GM19239 (cell line): ENCODE data around the gene AGPAT4.
A peak's percentile ranks its signal among the peaks of the same experiment; 100 is the strongest.

ENCODE experiments used
- DNase-seq: peaks from one replicate; pipeline ENCODE4 v3.0.0; 2011; ENCODE audit warnings: low spot score; ENCODE audit not compliant: insufficient read length
- FAIRE-seq: peaks from 2 replicates; lab custom pipeline; 2011; peaks lifted over from hg19 to GRCh38; lab: Jason Lieb, UNC

Gene AGPAT4

DNA sequence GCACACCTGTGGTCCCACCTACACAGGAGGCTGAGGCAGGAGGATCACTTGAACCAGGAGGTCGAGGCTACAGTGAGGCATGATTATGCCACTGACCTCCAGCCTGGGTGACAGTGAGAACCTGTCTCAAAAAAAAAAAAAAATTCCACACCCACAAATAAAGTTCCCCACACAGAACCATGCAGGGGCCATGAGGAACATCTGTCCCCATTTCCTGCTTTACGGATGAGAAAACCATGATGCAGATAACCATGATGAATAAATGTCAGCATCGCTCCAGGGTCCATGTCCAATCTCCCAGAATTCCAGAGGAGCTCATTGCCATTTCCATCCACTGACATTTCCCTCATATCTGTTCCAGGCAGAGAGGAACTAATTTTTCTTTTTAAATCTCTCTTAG is 16.9 kb upstream of the AGPAT4 start:
- DNase-seq = no peak
- FAIRE-seq = no peak

DNA sequence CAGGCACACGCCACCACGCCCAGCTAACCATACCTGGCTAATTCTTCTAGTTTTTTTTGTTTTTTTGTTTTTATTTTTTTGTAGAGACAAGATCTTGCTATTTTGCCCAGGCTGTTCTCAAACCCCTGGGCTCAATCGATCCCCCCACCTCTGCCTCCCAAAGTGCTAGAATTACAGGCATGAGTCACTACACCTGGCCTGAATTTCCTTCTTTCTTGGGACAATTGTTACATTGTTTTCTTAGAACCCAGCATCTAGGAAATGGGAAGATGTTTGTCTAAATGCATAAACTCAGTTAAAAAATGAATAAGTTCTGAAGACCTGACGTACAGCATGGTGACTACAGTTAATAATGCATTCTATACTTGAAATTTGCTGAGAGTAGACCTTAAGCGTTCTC is 10.8 kb upstream of the AGPAT4 start:
- DNase-seq (no peak), FAIRE-seq (no peak)

DNA sequence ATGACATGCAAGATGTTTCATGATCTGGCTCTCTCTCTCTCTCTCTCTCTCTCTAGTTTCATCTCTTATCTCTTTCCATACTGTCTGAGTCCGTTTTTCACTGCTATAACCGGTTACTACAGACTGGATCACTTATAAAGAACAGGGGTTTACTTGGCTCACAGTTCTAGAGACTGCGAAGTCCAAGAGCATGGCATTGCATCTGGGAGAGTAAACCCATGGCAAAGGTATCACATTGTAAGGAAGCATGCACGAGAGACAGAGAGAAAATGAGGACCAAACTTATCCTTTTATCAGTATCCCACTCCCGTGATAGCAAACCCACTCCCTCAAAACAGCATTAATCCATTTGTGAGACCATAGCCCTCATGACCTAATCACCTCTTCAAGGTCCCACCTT is 7.2 kb upstream of the AGPAT4 start:
- DNase-seq (no peak), FAIRE-seq (no peak)

DNA sequence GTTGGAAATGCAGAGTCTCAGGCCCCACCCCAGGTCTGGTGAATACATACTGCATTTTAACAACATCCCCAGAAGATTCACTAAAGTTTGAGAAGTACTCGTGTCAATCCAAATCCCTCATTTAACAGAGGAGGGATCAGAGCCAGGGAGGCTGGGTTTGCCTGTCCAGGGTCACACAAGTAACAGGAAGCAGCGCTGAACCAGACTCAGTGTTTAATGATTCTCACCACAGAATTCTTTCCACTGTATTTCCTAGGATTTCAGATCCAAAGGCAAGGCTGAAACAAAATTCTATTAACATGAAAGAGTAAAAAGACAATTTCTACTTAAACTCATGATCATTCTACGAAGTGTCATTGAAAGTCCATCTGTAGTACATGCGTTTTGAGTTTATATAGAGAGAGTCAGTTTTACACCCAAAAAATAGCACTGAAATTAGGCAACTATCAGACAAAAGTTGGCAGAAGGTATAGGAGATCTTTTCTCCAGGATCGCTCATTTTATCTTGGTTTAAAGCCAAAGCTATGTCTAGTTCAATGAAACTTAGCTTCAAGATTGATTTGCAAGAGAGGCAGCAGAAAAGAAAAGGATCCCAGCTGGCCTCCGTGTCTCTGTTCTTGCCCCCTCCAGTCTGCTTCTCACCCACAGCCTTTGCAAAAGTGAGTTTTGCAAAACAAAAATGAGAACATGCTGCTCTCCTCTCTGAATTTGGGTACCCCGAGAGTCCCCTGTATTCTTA is 6.0 kb upstream of the AGPAT4 start:
- FAIRE-seq (no peak), DNase-seq (no peak)

GRCh38 chr6:161276605-161277155 is 2.8 kb upstream of the AGPAT4 start:
- DNase-seq (no peak), FAIRE-seq (no peak)

DNA sequence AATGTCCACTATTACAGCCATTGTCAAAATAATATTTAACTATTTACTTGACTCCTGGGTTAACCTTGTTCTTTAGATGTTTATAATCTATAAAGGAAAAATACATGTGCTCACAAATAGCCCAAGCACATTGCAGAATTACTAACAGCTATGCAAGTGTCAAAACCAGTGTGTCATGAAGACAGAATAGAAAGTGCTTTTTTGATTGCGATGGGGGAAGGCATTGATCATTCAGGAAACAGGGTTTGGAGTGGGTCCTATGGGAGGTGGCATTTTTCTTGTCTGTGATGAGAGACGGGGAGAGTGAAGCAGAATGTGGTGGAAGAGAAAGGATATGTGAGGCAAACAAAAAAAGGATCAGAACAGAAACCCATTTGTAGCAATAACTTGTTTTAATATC is 1.0 kb upstream of the AGPAT4 start:
- FAIRE-seq (no peak), DNase-seq (no peak)

DNA sequence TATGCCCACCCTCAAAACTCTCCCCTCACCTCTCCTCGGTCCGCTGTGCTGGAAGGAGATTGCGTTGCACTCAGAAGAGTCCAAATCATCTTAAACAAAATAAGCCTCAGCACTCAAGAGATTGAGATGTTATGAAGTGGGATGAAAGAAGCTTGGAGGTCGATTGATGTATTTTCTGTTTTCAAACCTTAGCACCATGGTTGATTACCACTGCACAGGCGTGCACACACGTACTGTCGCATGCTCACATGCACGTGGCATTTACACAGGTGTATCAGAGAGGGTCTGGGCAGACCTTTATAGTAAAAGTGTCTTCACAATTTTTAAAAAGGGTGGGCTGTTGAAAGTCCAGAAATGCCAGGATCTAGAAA is 612 bp upstream of the AGPAT4 start:
- no peak for DNase-seq
- FAIRE-seq = no peak

- no peak for DNase-seq
- no peak for FAIRE-seq
Observed at GRCh38 chr6:161273274-161273751, 548 bp downstream of the AGPAT4 start.

DNA sequence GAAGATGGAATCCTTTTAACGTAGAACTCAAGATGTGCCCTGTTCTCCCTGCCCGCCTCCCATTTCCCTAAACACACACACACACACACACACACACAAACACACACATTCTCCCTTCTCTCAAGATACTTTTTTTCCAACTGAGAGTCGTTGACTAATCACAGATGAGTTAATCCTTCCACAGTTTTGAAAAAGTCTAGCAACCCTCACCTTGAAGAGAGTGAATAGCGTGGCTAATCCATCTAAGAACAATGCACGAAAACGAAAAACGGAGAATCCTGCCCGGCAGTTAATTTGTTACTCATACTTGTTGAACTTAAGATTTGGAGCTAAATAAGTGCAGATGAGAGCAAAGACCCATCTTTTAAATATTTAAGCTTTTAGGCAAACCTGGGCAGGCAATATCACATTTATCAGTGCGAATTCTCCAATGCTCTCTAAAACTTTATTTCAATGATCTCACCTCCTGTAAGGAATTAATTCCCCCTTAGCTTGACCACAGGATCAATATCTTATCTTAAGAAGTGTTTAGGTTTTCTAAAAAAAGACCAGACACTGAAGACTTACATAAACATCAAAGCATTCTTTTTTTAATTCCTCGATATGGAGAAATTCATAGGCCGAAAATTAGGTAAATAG is 1.1 kb downstream of the AGPAT4 start:
- FAIRE-seq (peak; percentile 56), DNase-seq (no peak)

DNA sequence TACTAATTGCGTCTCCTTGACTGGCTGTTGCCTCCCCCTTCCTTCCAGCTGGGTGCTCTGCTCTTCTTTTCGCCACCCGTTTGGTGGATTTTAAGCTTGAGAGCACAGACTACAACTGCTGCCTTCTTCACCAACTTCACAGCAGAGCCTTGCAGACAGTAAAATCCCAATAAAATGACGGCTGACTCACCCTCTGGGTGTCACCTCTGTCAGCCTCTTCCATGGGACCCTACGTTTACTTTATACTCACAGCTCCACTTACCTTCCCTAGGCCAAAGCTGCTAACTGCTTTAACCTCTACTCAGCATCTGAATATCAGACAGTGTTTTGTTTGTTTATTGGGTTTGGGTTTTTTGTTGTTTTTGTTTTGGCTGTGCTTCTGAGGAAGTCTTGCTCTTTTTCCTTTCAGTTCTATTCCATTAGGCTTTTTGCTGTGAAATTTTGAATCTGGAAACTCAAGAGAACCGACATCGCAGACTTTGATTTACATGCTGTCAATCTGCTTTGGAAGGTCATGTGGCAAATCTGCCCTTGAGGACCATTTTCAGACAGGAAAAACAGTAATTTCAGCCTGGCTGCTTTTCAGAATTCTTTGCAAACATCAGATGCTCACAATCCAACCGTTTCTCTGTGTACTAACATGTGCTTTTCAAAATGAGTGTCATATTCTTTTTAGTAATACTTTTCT is 2.4 kb downstream of the AGPAT4 start:
- DNase-seq (no peak), FAIRE-seq (no peak)

GRCh38 chr6:161270116-161270515 is 3.7 kb downstream of the AGPAT4 start:
- no peak for FAIRE-seq
- no peak for DNase-seq

- DNase-seq (no peak), FAIRE-seq (no peak)
Observed at GRCh38 chr6:161269310-161269709, 4.6 kb downstream of the AGPAT4 start.

GRCh38 chr6:161268531-161269210 is 5.2 kb downstream of the AGPAT4 start:
- no peak for FAIRE-seq
- no peak for DNase-seq

GRCh38 chr6:161266513-161267230 is 7.2 kb downstream of the AGPAT4 start:
- DNase-seq = no peak
- no peak for FAIRE-seq

DNA sequence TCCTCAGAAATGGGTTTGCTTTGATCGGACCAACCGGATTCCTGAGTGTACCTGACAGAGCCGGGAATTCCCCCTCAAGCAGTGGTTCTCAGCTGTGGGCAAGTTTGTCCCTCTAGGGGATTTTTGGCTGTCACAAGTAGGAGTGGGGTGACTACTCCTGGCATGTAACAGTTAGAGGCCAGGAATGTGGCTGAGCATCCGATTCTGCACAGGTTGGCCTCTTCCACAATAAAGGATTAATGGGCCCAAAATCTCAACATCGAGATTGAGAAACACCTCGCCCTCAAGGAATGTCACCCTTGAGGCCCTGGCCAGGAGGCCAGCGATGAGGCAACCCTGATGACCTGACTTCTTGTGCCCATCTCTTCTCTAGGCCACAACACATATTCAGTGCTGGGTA is 7.9 kb downstream of the AGPAT4 start:
- no peak for DNase-seq
- no peak for FAIRE-seq

- FAIRE-seq (no peak), DNase-seq (no peak)
Observed at GRCh38 chr6:161265554-161265953, 8.3 kb downstream of the AGPAT4 start.

DNA sequence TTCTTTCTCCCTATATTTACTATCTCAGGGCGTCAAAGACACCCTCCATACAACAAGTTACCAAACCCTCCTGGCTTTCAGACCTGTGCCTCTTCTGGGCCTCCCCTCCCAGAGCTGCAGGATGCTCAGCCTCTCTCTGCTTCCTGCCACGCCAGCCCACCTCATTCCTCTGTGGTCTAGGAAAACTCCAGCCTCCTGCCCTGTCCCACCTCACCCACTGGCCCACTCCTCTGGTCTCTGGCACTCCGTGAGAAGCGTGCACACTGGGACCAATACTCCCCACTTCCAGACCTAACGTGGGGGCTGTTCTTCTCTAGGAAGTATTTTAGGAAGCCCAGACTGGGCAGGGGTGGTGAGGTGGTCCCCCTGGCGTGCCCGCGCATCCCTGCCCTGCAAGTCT is 9.7 kb downstream of the AGPAT4 start:
- FAIRE-seq (no peak), DNase-seq (no peak)

DNA sequence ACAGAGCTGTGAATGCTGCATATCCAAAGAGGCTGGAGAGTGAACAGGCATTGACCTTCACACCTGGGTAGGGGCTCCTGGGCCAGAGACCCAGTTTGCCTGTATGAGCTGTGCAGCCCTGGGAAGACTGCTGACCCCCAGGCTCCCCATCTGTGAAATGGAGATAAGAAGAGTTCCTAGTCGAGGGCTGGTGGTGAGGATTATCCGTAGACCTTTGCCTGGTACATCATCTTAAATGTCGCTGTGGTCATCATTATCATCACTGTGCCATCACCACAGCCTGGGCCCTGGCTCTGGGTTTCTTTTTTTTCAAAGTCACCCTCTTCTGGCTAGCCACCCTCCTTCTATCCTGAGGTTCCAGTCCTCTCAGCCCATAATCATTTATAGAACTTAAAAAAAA is 12.0 kb downstream of the AGPAT4 start:
- no peak for DNase-seq
- FAIRE-seq = no peak

- no peak for DNase-seq
- no peak for FAIRE-seq
Observed at GRCh38 chr6:161261325-161261724, 12.5 kb downstream of the AGPAT4 start.

- no peak for FAIRE-seq
- no peak for DNase-seq
Observed at GRCh38 chr6:161259302-161259701, 14.6 kb downstream of the AGPAT4 start.
